ENCODE measurements around the gene KANK2. TPM values are rescaled to one million over a fixed set of nuclear protein-coding genes. Genes with fewer than 3 reads are reported as not detected.
A peak's percentile ranks its signal among the peaks of the same experiment; 100 is the strongest.

Gene KANK2
- total and polyA plus RNA-seq, 12 donors = 23.7 to 395 (median 133) TPM

DNA sequence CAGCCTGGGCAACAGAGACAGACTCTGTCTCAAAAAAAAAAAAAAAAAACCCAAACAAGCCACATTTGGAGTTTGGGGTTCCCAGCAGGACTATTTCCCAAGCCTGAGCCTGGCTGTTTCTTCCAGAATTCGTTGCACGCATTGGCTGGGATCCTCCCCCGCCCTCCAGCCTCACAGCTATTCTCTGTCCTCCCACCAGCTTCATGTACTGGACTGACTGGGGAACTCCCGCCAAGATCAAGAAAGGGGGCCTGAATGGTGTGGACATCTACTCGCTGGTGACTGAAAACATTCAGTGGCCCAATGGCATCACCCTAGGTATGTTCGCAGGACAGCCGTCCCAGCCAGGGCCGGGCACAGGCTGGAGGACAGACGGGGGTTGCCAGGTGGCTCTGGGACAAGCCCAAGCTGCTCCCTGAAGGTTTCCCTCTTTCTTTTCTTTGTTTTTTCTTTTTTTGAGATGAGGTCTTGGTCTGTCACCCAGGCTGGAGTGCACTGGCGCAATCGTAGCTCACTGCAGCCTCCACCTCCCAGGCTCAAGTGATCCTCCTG, 81.4 kb downstream of the KANK2 start:
- TF ChIP-seq, protein P1, sequence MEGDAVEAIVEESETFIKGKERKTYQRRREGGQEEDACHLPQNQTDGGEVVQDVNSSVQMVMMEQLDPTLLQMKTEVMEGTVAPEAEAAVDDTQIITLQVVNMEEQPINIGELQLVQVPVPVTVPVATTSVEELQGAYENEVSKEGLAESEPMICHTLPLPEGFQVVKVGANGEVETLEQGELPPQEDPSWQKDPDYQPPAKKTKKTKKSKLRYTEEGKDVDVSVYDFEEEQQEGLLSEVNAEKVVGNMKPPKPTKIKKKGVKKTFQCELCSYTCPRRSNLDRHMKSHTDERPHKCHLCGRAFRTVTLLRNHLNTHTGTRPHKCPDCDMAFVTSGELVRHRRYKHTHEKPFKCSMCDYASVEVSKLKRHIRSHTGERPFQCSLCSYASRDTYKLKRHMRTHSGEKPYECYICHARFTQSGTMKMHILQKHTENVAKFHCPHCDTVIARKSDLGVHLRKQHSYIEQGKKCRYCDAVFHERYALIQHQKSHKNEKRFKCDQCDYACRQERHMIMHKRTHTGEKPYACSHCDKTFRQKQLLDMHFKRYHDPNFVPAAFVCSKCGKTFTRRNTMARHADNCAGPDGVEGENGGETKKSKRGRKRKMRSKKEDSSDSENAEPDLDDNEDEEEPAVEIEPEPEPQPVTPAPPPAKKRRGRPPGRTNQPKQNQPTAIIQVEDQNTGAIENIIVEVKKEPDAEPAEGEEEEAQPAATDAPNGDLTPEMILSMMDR (IDR thresholded peaks at IDR 0.05) = no peak
- TF ChIP-seq POLR2A (IDR thresholded peaks at IDR 0.05) = no peak
- 72 to 90% (median 78%) methylated on average over 11 of the region's 11 CpGs for WGBS, 4 donors
- H3K36me3 ChIP-seq (replicated peaks in 1 of 2) = peaks cover 0 to 98% of the 10 kb centered on the region in 2 donors
- no peaks in the 10 kb centered on the region for H3K4me1 ChIP-seq (replicated peaks in 1 of 2)
- intact Hi-C loops (cut with DNase I) = loop anchor here in 1 of 2 donors (5.0 kb wide), 1 partner anchor 174 kb away; no protein-coding TSS in a partner anchor
- peak overlapping the region in 2 of 5 donors; percentile 0 to 38 for H3K27ac ChIP-seq
- H3K9me3 ChIP-seq (replicated peaks in 1 of 3) = no peaks in the 10 kb centered on the region
- DNase-seq = no peak
- no peak overlapping the region for H3K4me3 ChIP-seq
- H3K27me3 ChIP-seq = no peaks in the 10 kb centered on the region

DNA sequence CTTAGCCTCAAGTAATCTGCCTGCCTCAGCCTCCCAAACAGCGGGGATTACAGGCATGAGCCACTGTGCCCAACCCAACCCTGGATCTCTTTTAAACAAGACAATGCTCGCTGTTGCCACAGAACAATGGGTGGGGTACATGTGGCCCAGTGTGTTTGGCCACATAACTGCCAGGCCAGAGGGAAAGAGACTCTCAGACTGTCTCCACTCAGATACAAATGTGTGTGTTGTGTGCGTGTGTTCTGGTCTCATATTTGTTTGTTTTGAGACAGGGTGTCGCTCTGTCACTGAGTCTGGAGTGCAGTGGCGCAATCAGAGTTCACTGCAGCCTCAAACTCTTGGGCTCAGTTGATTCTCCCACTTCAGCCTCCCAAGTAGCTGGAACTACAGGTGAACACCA, 82.3 kb downstream of the KANK2 start:
- TF ChIP-seq, protein P1 (IDR thresholded peaks at IDR 0.05) = no peak
- TF ChIP-seq POLR2A (IDR thresholded peaks at IDR 0.05) = no peak

More for the DNA sequence above, 82.3 kb downstream of the KANK2 start:
- Histone ChIP-seq H3K9me3 (replicated peaks in 1 of 3) (no peaks in the 10 kb centered on the region), H3K4me1 (replicated peaks in 1 of 2) (no peaks in the 10 kb centered on the region), H3K27ac (peak overlapping the region in 1 of 5 donors; percentile 13), H3K27me3 (no peaks in the 10 kb centered on the region), H3K36me3 (replicated peaks in 1 of 2) (peaks cover 0 to 98% of the 10 kb centered on the region in 2 donors), H3K4me3 (no peak overlapping the region)
- intact Hi-C loops (cut with DNase I) = loop anchor here in 1 of 2 donors (5.0 kb wide), 1 partner anchor 173 kb away; no protein-coding TSS in a partner anchor
- 80 to 92% (median 88%) methylated on average over 5 of the region's 5 CpGs for WGBS, 4 donors
- DNase-seq = no peak

Other genes with a start within 250 kb of the KANK2 start
- gene SMARCA4, start 236.5 kb downstream of the KANK2 start, total RNA-seq = 100 to 1,000 TPM in 1 of 9 donors, 10 to 100 TPM in 8; 46.3 to 114 (median 59.3) TPM
- 100 to 1,000 TPM in 1 of 3 donors, 10 to 100 TPM in 2; 58.8 to 124 (median 80.0) TPM for gene SMARCA4, start 236.5 kb downstream of the KANK2 start, polyA plus RNA-seq
- gene LDLR, start 108.1 kb downstream of the KANK2 start, total RNA-seq = 1,000 to 10,000 TPM in 1 of 9 donors, 100 to 1,000 TPM in 6, 10 to 100 TPM in 2; 87.2 to 2,114 (median 219) TPM
- 100 to 1,000 TPM in 2 of 3 donors, 10 to 100 TPM in 1; 35.4 to 121 (median 105) TPM for gene LDLR, start 108.1 kb downstream of the KANK2 start, polyA plus RNA-seq
- gene SPC24, start 41.8 kb downstream of the KANK2 start, total RNA-seq = 10 to 100 TPM in 1 of 9 donors, 1 to 10 TPM in 7, under 1 TPM in 1; 0.60 to 16.5 (median 4.9) TPM
- 1 to 10 TPM in 2 of 3 donors, under 1 TPM in 1; 0.84 to 9.8 (median 1.7) TPM for gene SPC24, start 41.8 kb downstream of the KANK2 start, polyA plus RNA-seq
- gene ANGPTL8, start 42.1 kb upstream of the KANK2 start, total RNA-seq = 1 to 10 TPM in 2 of 9 donors, under 1 TPM in 4, not detected in 3; 0.33 to 1.8 (median 0.61) TPM
- gene ANGPTL8, start 42.1 kb upstream of the KANK2 start, polyA plus RNA-seq = 10 to 100 TPM in 1 of 3 donors, 1 to 10 TPM in 1, not detected in 1; 4.2 to 10.0 TPM
- gene DOCK6, start 65.0 kb upstream of the KANK2 start, total RNA-seq = 100 to 1,000 TPM in 1 of 9 donors, 10 to 100 TPM in 8; 14.5 to 101 (median 34.1) TPM
- gene DOCK6, start 65.0 kb upstream of the KANK2 start, polyA plus RNA-seq = 100 to 1,000 TPM in 1 of 3 donors, 10 to 100 TPM in 1, 1 to 10 TPM in 1; 4.5 to 152 (median 77.1) TPM
- not detected for gene TSPAN16, start 98.6 kb upstream of the KANK2 start, total RNA-seq
- gene TSPAN16, start 98.6 kb upstream of the KANK2 start, polyA plus RNA-seq = not detected
- gene RAB3D, start 142.1 kb upstream of the KANK2 start, total RNA-seq = 10 to 100 TPM in 6 of 9 donors, 1 to 10 TPM in 3; 4.2 to 23.9 (median 13.4) TPM
- 1 to 10 TPM; 2.6 to 4.3 (median 3.3) TPM for gene RAB3D, start 142.1 kb upstream of the KANK2 start, polyA plus RNA-seq
- 1,000 to 10,000 TPM in 1 of 9 donors, 100 to 1,000 TPM in 8; 185 to 1,314 (median 282) TPM for gene TMEM205, start 148.7 kb upstream of the KANK2 start, total RNA-seq
- 100 to 1,000 TPM; 135 to 306 (median 207) TPM for gene TMEM205, start 148.7 kb upstream of the KANK2 start, polyA plus RNA-seq
- 10 to 100 TPM; 24.1 to 83.7 (median 57.5) TPM for gene CCDC159, start 149.0 kb upstream of the KANK2 start, total RNA-seq
- gene CCDC159, start 149.0 kb upstream of the KANK2 start, polyA plus RNA-seq = 100 to 1,000 TPM in 2 of 3 donors, 10 to 100 TPM in 1; 33.8 to 479 (median 238) TPM
- gene PLPPR2, start 157.9 kb upstream of the KANK2 start, total RNA-seq = 10 to 100 TPM in 8 of 9 donors, 1 to 10 TPM in 1; 8.5 to 46.8 (median 42.6) TPM
- 10 to 100 TPM; 12.1 to 57.0 (median 39.9) TPM for gene PLPPR2, start 157.9 kb upstream of the KANK2 start, polyA plus RNA-seq
- 1 to 10 TPM; 2.6 to 5.5 (median 4.2) TPM for gene SWSAP1, start 177.1 kb upstream of the KANK2 start, total RNA-seq
- 1 to 10 TPM; 2.1 to 8.4 (median 6.0) TPM for gene SWSAP1, start 177.1 kb upstream of the KANK2 start, polyA plus RNA-seq
- 10 to 100 TPM; 15.7 to 37.9 (median 23.8) TPM for gene EPOR, start 186.8 kb upstream of the KANK2 start, total RNA-seq
- gene EPOR, start 186.8 kb upstream of the KANK2 start, polyA plus RNA-seq = 10 to 100 TPM in 2 of 3 donors, 1 to 10 TPM in 1; 6.8 to 74.0 (median 49.3) TPM
- 10 to 100 TPM; 10.3 to 63.9 (median 33.0) TPM for gene RGL3, start 221.8 kb upstream of the KANK2 start, total RNA-seq
- 100 to 1,000 TPM in 1 of 3 donors, 10 to 100 TPM in 2; 24.2 to 207 (median 64.1) TPM for gene RGL3, start 221.8 kb upstream of the KANK2 start, polyA plus RNA-seq
- gene ODAD3, start 237.6 kb upstream of the KANK2 start, total RNA-seq = 1 to 10 TPM in 8 of 9 donors, under 1 TPM in 1; 0.69 to 4.7 (median 2.5) TPM
- 1 to 10 TPM; 3.1 to 7.9 (median 4.8) TPM for gene ODAD3, start 237.6 kb upstream of the KANK2 start, polyA plus RNA-seq
- gene PRKCSH, start 238.1 kb upstream of the KANK2 start, total RNA-seq = 100 to 1,000 TPM in 8 of 9 donors, 10 to 100 TPM in 1; 64.4 to 359 (median 246) TPM
- 100 to 1,000 TPM; 142 to 228 (median 177) TPM for gene PRKCSH, start 238.1 kb upstream of the KANK2 start, polyA plus RNA-seq

All from adrenal gland (tissue), 12 donors.